NCI-H345 treated with DMSO at 0.1 percent for 48 hours (cell line): ENCODE data around the gene USP15.

Source experiments
- DNase-seq: peaks from one replicate; lab custom pipeline; 2025; ENCODE audit not compliant: unreplicated experiment; lab: John Stamatoyannopoulos, UW

Gene USP15

GRCh38 chr12:62279961-62280360, 19.8 kb downstream of the USP15 start:
- DNase-seq: no peak

- DNase-seq: no peak
Observed at GRCh38 chr12:62282057-62282774, 22.0 kb downstream of the USP15 start.

GRCh38 chr12:62284749-62285148, 24.5 kb downstream of the USP15 start:
- no peak for DNase-seq

- no peak for DNase-seq
Observed at GRCh38 chr12:62285284-62285683, 25.1 kb downstream of the USP15 start.

GRCh38 chr12:62288328-62288727, 28.1 kb downstream of the USP15 start:
- no peak for DNase-seq

- no peak for DNase-seq
Observed at GRCh38 chr12:62290846-62291245, 30.6 kb downstream of the USP15 start.

GRCh38 chr12:62291864-62292760, 31.9 kb downstream of the USP15 start:
- no peak for DNase-seq

- DNase-seq: no peak
Observed at GRCh38 chr12:62292761-62293344, 32.6 kb downstream of the USP15 start.

- DNase-seq: no peak
Observed at GRCh38 chr12:62294378-62294777, 34.2 kb downstream of the USP15 start.

GRCh38 chr12:62296001-62296400, 35.8 kb downstream of the USP15 start:
- no peak for DNase-seq

GRCh38 chr12:62297321-62297720, 37.1 kb downstream of the USP15 start:
- DNase-seq: no peak

GRCh38 chr12:62299617-62300016, 39.4 kb downstream of the USP15 start:
- no peak for DNase-seq

- no peak for DNase-seq
Observed at GRCh38 chr12:62301080-62301798, 41.0 kb downstream of the USP15 start.

GRCh38 chr12:62301799-62302133, 41.6 kb downstream of the USP15 start:
- no peak for DNase-seq

GRCh38 chr12:62304560-62304959, 44.4 kb downstream of the USP15 start:
- no peak for DNase-seq

GRCh38 chr12:62305778-62306177, 45.6 kb downstream of the USP15 start:
- no peak for DNase-seq

- no peak for DNase-seq
Observed at GRCh38 chr12:62306569-62307530, 46.6 kb downstream of the USP15 start.

GRCh38 chr12:62308201-62308600, 48.0 kb downstream of the USP15 start:
- DNase-seq: no peak

- DNase-seq: no peak
Observed at GRCh38 chr12:62313727-62314380, 53.6 kb downstream of the USP15 start.

- DNase-seq: no peak
Observed at GRCh38 chr12:62317017-62317416, 56.8 kb downstream of the USP15 start.
